PC-9 (cell line): ENCODE measurements around the gene LKAAEAR1. TPM values are rescaled to one million over a fixed set of nuclear protein-coding genes. Genes with fewer than 3 reads are reported as not detected.

Source experiments
- BruUV-seq: library from RNA; stranded (reverse); fragments of 400-500 nt; replicated peaks from 2 replicates; lab custom pipeline; 2021; lab: Mats Ljungman, UMichigan
- CTCF ChIA-PET: fragments of 300-600 bp; sonication (Branson Sonifier 250); formaldehyde crosslinking; loops from one replicate; lab custom pipeline; 2022; ENCODE audit warnings: antibody characterized with exemption; lab: Charles Lee
- POLR2A ChIA-PET: fragments of 300-600 bp; sonication (Branson Sonifier 250); formaldehyde crosslinking; loops from one replicate; lab custom pipeline; 2022; ENCODE audit warnings: antibody characterized with exemption; ENCODE audit not compliant: unreplicated experiment; lab: Charles Lee
- DNase-seq, 2 experiments: peaks; one replicate each; pipeline versions ENCODE4 v3.0.0 to v3.0.0-alpha.2; 2015 to 2022; ENCODE audit warnings: mixed read lengths in 1 of 2
- H2AFZ ChIP-seq: fragments of 200-600 bp; sonication (generic); 2 replicates; pipeline ENCODE4 v1.8.1; 2017; ENCODE audit warnings: antibody characterized with exemption
- H3F3A ChIP-seq: fragments of 200-600 bp; sonication (generic); 2 replicates; pipeline ENCODE4 v1.8.1; 2017; ENCODE audit warnings: antibody characterized with exemption, mild to moderate bottlenecking, low read depth; ENCODE audit not compliant: insufficient read depth
- H3K27ac ChIP-seq: fragments of 200-600 bp; sonication (generic); 2 replicates; pipeline ENCODE4 v1.6.1; 2016; ENCODE audit warnings: mixed run types
- H3K27me3 ChIP-seq: fragments of 200-600 bp; sonication (generic); 2 replicates; pipeline ENCODE4 v1.6.1; 2016; ENCODE audit warnings: low read depth, mixed run types; ENCODE audit not compliant: insufficient read depth
- H3K36me3 ChIP-seq: fragments of 200-600 bp; sonication (generic); 2 replicates; pipeline ENCODE4 v1.6.1; 2016; ENCODE audit warnings: low read depth, mixed run types
- H3K4me1 ChIP-seq: fragments of 200-600 bp; sonication (generic); replicated peaks from 2 replicates; pipeline ENCODE4 v1.6.1; 2016; ENCODE audit warnings: mixed run types; ENCODE audit not compliant: insufficient read depth
- H3K4me2 ChIP-seq: fragments of 200-600 bp; sonication (generic); 2 replicates; pipeline ENCODE4 v1.6.1; 2017; ENCODE audit warnings: mixed run types
- H3K4me3 ChIP-seq: fragments of 200-600 bp; sonication (generic); 2 replicates; pipeline ENCODE4 v1.6.1; 2016; ENCODE audit warnings: mixed run types
- H3K79me2 ChIP-seq: fragments of 200-600 bp; sonication (generic); 2 replicates; pipeline ENCODE4 v1.6.1; 2017; ENCODE audit warnings: low read depth, mixed run types
- H3K9me2 ChIP-seq: fragments of 200-600 bp; sonication (generic); 2 replicates; pipeline ENCODE4 v1.8.1; 2017; ENCODE audit warnings: mild to moderate bottlenecking; ENCODE audit not compliant: insufficient read depth
- H3K9me3 ChIP-seq: fragments of 200-600 bp; sonication (generic); 2 replicates; pipeline ENCODE4 v1.8.1; 2016; ENCODE audit warnings: low read depth; ENCODE audit not compliant: insufficient read depth
- H4K20me1 ChIP-seq: fragments of 200-600 bp; sonication (generic); 2 replicates; pipeline ENCODE4 v1.8.1; 2017; ENCODE audit not compliant: insufficient read depth
- EZH2 ChIP-seq: fragments of 200-600 bp; sonication (generic); IDR thresholded peaks from 2 replicates; pipeline ENCODE4 v1.8.0; 2017; ENCODE audit warnings: antibody characterized with exemption, low read depth
- intact Hi-C: fragments of 100-400 bp; cut with micrococcal nuclease; formaldehyde crosslinking; loops from one replicate; pipeline ENCODE4 v1.10.0; 2022; ENCODE audit not compliant: unreplicated experiment
- total RNA-seq: library from RNA; stranded (reverse); gene quantifications from 2 replicates; pipeline ENCODE4 v1.2.3, GENCODE V29; 2021
- TF ChIP-seq, protein P1 (sequence below): fragments of 200-600 bp; sonication (generic); conservative IDR thresholded peaks from 2 replicates; pipeline ENCODE4 v1.6.1; 2017; ENCODE audit warnings: mixed run types, antibody characterized with exemption, mild to moderate bottlenecking, moderate library complexity

Gene LKAAEAR1
- total RNA-seq, 1 experiment from 2014 or later = not detected

DNA sequence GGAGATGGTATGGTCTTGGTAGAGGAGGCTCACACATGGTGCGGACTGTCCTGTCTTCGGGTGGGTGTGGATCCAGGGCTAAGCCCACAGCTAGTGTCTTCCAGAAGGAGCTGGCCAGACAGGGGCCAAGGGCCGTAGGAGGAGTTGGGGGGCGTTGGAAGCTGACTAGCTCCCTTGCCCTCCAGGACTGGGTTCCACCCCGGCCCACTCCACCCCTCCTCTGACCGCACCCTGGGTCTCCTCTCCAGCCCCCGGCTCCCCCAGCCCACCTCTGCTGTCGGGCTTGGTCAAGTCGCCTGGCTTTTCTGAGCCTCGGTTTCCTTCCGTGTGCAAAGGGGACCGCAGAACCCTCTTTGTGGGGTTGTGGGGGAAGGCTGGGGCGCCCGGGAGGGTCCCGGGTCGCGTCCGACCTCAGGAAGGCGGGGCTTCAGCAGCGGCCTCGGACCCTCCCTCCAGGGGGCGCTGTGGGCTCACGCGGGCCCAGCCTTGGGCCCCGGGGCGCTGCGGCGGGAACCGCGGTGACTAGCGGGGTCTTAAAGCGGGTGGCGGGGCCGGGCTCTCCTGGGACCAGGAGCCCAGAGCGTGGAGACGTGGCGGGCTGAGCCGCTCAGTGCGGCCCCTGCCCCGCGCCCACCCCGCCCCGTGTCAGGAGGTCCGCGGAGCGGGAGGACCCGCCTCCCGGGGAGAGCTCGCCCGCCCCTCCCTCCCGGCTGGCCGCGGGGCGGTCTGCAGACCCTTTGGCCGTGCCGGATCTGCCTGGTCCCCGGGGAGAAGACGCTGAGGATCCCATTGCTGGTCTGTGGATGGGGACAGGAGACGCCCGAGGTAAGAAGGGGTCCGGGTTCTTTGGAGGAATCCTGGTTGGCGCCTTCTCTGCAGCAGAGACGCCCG lies 17.8 kb upstream of the LKAAEAR1 start:
- H3K4me2 ChIP-seq = peak overlapping the region; percentile 56
- DNase-seq = peak; percentile 32 to 60
- CTCF ChIA-PET = interaction anchor here (0.5 to 0.7 kb wide), 6 partner anchors 15 to 627 kb away, joined by 3 to 16 read pairs (median 5); no protein-coding TSS in a partner anchor

GRCh38 chr20:64100946-64101688 lies 16.9 kb upstream of the LKAAEAR1 start:
- Histone ChIP-seq H3K27ac (no peak overlapping the region), H3K36me3 (no peaks in the 10 kb centered on the region), H3K9me2 (no peaks in the 10 kb centered on the region), H4K20me1 (no peaks in the 10 kb centered on the region; the same call in 1 of the 2 replicates), H3K4me1 (no peaks in the 10 kb centered on the region), H3K27me3 (peaks cover 87% of the 10 kb centered on the region), H2AFZ (no peak overlapping the region), H3K4me3 (no peak overlapping the region), H3K79me2 (no peaks in the 10 kb centered on the region), H3K4me2 (no peak overlapping the region), H3F3A (no peaks in the 10 kb centered on the region), H3K9me3 (no peaks in the 10 kb centered on the region)
- intact Hi-C loops = no loop called here
- no TSS peak for BruUV-seq
- POLR2A ChIA-PET = no interaction called here
- TF ChIP-seq, protein P1, sequence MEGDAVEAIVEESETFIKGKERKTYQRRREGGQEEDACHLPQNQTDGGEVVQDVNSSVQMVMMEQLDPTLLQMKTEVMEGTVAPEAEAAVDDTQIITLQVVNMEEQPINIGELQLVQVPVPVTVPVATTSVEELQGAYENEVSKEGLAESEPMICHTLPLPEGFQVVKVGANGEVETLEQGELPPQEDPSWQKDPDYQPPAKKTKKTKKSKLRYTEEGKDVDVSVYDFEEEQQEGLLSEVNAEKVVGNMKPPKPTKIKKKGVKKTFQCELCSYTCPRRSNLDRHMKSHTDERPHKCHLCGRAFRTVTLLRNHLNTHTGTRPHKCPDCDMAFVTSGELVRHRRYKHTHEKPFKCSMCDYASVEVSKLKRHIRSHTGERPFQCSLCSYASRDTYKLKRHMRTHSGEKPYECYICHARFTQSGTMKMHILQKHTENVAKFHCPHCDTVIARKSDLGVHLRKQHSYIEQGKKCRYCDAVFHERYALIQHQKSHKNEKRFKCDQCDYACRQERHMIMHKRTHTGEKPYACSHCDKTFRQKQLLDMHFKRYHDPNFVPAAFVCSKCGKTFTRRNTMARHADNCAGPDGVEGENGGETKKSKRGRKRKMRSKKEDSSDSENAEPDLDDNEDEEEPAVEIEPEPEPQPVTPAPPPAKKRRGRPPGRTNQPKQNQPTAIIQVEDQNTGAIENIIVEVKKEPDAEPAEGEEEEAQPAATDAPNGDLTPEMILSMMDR = no peak
- TF ChIP-seq EZH2 = no peak
- no peak for DNase-seq
- CTCF ChIA-PET = interaction anchor here (0.5 kb wide), 1 partner anchor 51 kb away, joined by 4 read pairs; no protein-coding TSS in a partner anchor

More for the DNA sequence above, 17.8 kb upstream of the LKAAEAR1 start:
- Histone ChIP-seq H3K9me2 (no peaks in the 10 kb centered on the region), H3K9me3 (no peaks in the 10 kb centered on the region), H3K27ac (no peak overlapping the region), H4K20me1 (no peaks in the 10 kb centered on the region; the same call in 1 of the 2 replicates), H2AFZ (no peak overlapping the region), H3K27me3 (peaks cover 95% of the 10 kb centered on the region), H3K79me2 (no peaks in the 10 kb centered on the region), H3K36me3 (no peaks in the 10 kb centered on the region), H3K4me3 (no peak overlapping the region), H3K4me1 (no peaks in the 10 kb centered on the region), H3F3A (no peaks in the 10 kb centered on the region)
- BruUV-seq = no TSS peak
- intact Hi-C loops = no loop called here
- POLR2A ChIA-PET = no interaction called here
- TF ChIP-seq EZH2 = no peak; the same call in 1 of the 2 replicates
- TF ChIP-seq, protein P1 = peak; percentile 79

DNA sequence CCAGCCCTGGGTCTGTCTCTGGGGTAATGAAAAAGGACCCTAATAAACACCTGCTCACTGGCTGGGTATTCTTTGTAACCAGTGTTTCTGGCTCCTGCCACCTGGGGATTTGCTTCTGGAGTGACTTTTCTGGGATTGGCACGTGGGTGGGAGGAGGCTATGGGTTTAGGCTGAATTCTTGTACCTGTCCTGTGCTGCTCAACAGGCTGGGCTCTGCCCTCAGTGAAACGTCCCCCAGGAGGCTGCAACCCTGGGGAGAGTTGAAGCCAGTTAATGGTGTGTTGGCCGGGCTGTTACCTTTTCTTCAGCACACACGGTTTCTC lies 16.3 kb upstream of the LKAAEAR1 start:
- H3K27me3 ChIP-seq = peaks cover 82% of the 10 kb centered on the region
- no peaks in the 10 kb centered on the region for H3K36me3 ChIP-seq
- H3K9me2 ChIP-seq = no peaks in the 10 kb centered on the region
- no peak overlapping the region for H3K4me3 ChIP-seq
- no peaks in the 10 kb centered on the region for H3K79me2 ChIP-seq
- no peak overlapping the region for H3K27ac ChIP-seq
- ChIA-PET POLR2A (no interaction called here), CTCF (no interaction called here)
- intact Hi-C loops = no loop called here
- H3K9me3 ChIP-seq = no peaks in the 10 kb centered on the region
- no peak for TF ChIP-seq EZH2
- TF ChIP-seq, protein P1 = no peak
- no peaks in the 10 kb centered on the region for H3F3A ChIP-seq
- no TSS peak for BruUV-seq
- H3K4me2 ChIP-seq = no peak overlapping the region
- H4K20me1 ChIP-seq = no peaks in the 10 kb centered on the region
- no peaks in the 10 kb centered on the region for H3K4me1 ChIP-seq
- H2AFZ ChIP-seq = no peak overlapping the region
- peak in 1 of 2 experiments; percentile 34 for DNase-seq
